Kidney (tissue), 14 donors: ENCODE data around the gene SGCD. TPM values are rescaled to one million over a fixed set of nuclear protein-coding genes. Genes with fewer than 3 reads are reported as not detected.

Experiments
- DNase-seq, 5 donors: peaks; one replicate each; pipeline ENCODE4 v3.0.0-alpha.2; 2013 to 2020
- FAIRE-seq: peaks from 2 replicates; lab custom pipeline; 2012; peaks lifted over from hg19 to GRCh38; lab: Jason Lieb, UNC
- H3K27ac ChIP-seq, 2 donors: one replicate each; pipeline ENCODE4 v1.7.0; 2013; ENCODE audit warnings: low read depth in 2 of 2, low read length in 2 of 2, inconsistent platforms in 1 of 2
- H3K27me3 ChIP-seq: one replicate; pipeline ENCODE4 v1.7.1; 2013; ENCODE audit warnings: low read length, inconsistent platforms; ENCODE audit not compliant: control insufficient read depth, insufficient read depth
- H3K36me3 ChIP-seq, 3 donors: one replicate each; pipeline versions ENCODE4 v1.7.0 to v1.7.1; 2013; ENCODE audit warnings: low read length in 3 of 3, control low read depth in 1 of 3, inconsistent platforms in 1 of 3; ENCODE audit not compliant: insufficient read depth in 3 of 3, control insufficient read depth in 2 of 3
- H3K4me1 ChIP-seq, 3 donors: one replicate each; pipeline versions ENCODE4 v1.7.0 to v1.7.1; 2013; ENCODE audit warnings: low read length in 3 of 3, inconsistent platforms in 1 of 3, low read depth in 1 of 3; ENCODE audit not compliant: control insufficient read depth in 2 of 3, insufficient read depth in 2 of 3
- H3K4me3 ChIP-seq, 3 donors: one replicate each; pipeline versions ENCODE4 v1.7.0 to v1.8.1; 2013; ENCODE audit warnings: low read length in 3 of 3, control low read depth in 1 of 3, inconsistent platforms in 1 of 3
- H3K9ac ChIP-seq, 3 donors: one replicate each; pipeline versions ENCODE4 v1.7.0 to v1.7.1; 2013; ENCODE audit warnings: low read length in 3 of 3, control low read depth in 1 of 3, inconsistent platforms in 1 of 3
- H3K9me3 ChIP-seq, 3 donors: one replicate each; pipeline versions ENCODE4 v1.7.0 to v1.7.1; 2013; ENCODE audit warnings: low read length in 3 of 3, control low read depth in 1 of 3, inconsistent platforms in 1 of 3; ENCODE audit not compliant: control insufficient read depth in 2 of 3, insufficient read depth in 1 of 3
- CTCF ChIP-seq: IDR thresholded peaks from 3 replicates; pipeline ENCODE4 v1.5.1; 2012; ENCODE audit warnings: mild to moderate bottlenecking, moderate library complexity, borderline replicate concordance; ENCODE audit not compliant: insufficient read depth; ENCODE audit errors: extremely low read depth
- intact Hi-C: fragments of 100-400 bp; cut with DNase I; formaldehyde crosslinking; loops from one replicate; pipeline ENCODE4 v1.11.1; 2022
- polyA plus RNA-seq: library from polyadenylated mRNA; stranded (reverse); fragments of 350-450 nt; fragmentation: Illumina TruSeq; extraction: RNeasy Lipid Tissue Mini Kit (QIAGEN cat#74804); gene quantifications from one replicate; pipeline ENCODE4 v1.2.3, GENCODE V29; 2014; ENCODE audit warnings: low read depth, low replicate concordance; ENCODE audit not compliant: insufficient read depth
- total RNA-seq: library from RNA; stranded (reverse); fragmentation: NEBNext Ultra II Directional; extraction: Animal tissue kit (Norgen Biotek cat#: 25700); gene quantifications from one replicate; pipeline ENCODE4 v1.2.1, GENCODE V29; 2021
- donor health status: control.
- donor health status: control.
- donor health status: control.
- donor health status: control.
- donor health status: control.
- donor health status: DM: yes; HTN: yes; CAD: no.
- donor health status: Normal renal cell carcinoma (clear cell type).

The SGCD gene
- total and polyA plus RNA-seq, 2 donors from 2014 or later = 0.99 to 2.7 TPM

DNA sequence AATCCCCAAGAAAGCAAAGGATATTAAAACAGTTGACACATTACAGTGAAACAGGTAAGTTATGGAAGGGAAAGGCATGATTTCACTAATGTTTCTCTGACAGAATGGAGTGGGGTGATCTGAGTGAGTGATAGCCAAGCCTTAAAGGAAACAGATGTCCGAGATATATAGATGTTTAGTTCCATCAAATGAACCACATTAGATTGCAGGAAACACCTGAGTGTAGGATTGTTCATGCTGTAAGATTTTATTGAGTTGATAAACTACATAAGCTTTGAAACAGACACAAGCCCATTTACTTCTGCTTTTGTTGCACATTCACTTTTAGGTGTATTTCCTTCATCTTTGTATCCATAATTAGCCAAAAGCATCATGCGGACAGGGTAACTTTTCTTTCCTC is 356.0 kb downstream of the SGCD start:
- H3K36me3 ChIP-seq = no peaks in the 10 kb centered on the region
- H3K4me1 ChIP-seq = no peaks in the 10 kb centered on the region
- no peak for TF ChIP-seq CTCF
- H3K27ac ChIP-seq = no peak overlapping the region
- H3K9me3 ChIP-seq = no peaks in the 10 kb centered on the region
- H3K27me3 ChIP-seq = no peaks in the 10 kb centered on the region
- DNase-seq (no peak), FAIRE-seq (no peak)
- H3K9ac ChIP-seq = no peak overlapping the region
- intact Hi-C loops = no loop called here
- no peak overlapping the region for H3K4me3 ChIP-seq

GRCh38 chr5:156683509-156683908 is 356.5 kb downstream of the SGCD start:
- no peak overlapping the region for H3K27ac ChIP-seq
- H3K36me3 ChIP-seq = no peaks in the 10 kb centered on the region
- no peak overlapping the region for H3K4me3 ChIP-seq
- H3K9me3 ChIP-seq = no peaks in the 10 kb centered on the region
- no peak for FAIRE-seq
- no peaks in the 10 kb centered on the region for H3K4me1 ChIP-seq
- no peak for DNase-seq
- intact Hi-C loops = no loop called here
- TF ChIP-seq CTCF = no peak
- H3K27me3 ChIP-seq = no peaks in the 10 kb centered on the region
- no peak overlapping the region for H3K9ac ChIP-seq

- Histone ChIP-seq H3K27ac (no peak overlapping the region), H3K4me1 (no peaks in the 10 kb centered on the region), H3K36me3 (no peaks in the 10 kb centered on the region), H3K9me3 (no peaks in the 10 kb centered on the region), H3K4me3 (no peak overlapping the region), H3K27me3 (no peaks in the 10 kb centered on the region), H3K9ac (no peak overlapping the region)
- intact Hi-C loops = no loop called here
- no peak for TF ChIP-seq CTCF
- DNase-seq (no peak), FAIRE-seq (no peak)
Observed at GRCh38 chr5:156684216-156684615, 357.3 kb downstream of the SGCD start.

GRCh38 chr5:156685481-156685880 is 358.5 kb downstream of the SGCD start:
- Histone ChIP-seq H3K36me3 (no peaks in the 10 kb centered on the region), H3K27me3 (no peaks in the 10 kb centered on the region), H3K4me1 (no peaks in the 10 kb centered on the region), H3K27ac (no peak overlapping the region), H3K9me3 (no peaks in the 10 kb centered on the region), H3K9ac (no peak overlapping the region), H3K4me3 (no peak overlapping the region)
- DNase-seq (no peak), FAIRE-seq (no peak)
- intact Hi-C loops = no loop called here
- no peak for TF ChIP-seq CTCF
